NT2/D1 (cell line): Measurements from ENCODE around the gene MTG2.

Experiments
- SUZ12 ChIP-seq: IDR thresholded peaks from 2 replicates; pipeline ENCODE4 v1.6.1; 2011; ENCODE audit not compliant: insufficient read length, insufficient read depth; ENCODE audit errors: extremely low read depth
- ZNF274 ChIP-seq: IDR thresholded peaks from 2 replicates; pipeline ENCODE4 v1.6.1; 2011; ENCODE audit warnings: mild to moderate bottlenecking, low read depth, low read length

- TF ChIP-seq SUZ12 (no peak), ZNF274 (no peak)
These were observed 15.0 kb downstream of the MTG2 start for GRCh38 chr20:62197801-62198200.
